GM18499 (cell line): ENCODE measurements around the gene FAM180A.
"Not testable (repeated sequence)": the region's sequence is repeated elsewhere in the genome, so short reads cannot be mapped to it uniquely, and the experiment has no call there.

Experiments
- ATAC-seq: cut with Tn5 transposase; IDR thresholded peaks from one replicate; pipeline ENCODE4 v1.9.1; 2021; ENCODE audit warnings: moderate number of reproducible peaks; ENCODE audit not compliant: insufficient read depth, unreplicated experiment

Gene FAM180A

DNA sequence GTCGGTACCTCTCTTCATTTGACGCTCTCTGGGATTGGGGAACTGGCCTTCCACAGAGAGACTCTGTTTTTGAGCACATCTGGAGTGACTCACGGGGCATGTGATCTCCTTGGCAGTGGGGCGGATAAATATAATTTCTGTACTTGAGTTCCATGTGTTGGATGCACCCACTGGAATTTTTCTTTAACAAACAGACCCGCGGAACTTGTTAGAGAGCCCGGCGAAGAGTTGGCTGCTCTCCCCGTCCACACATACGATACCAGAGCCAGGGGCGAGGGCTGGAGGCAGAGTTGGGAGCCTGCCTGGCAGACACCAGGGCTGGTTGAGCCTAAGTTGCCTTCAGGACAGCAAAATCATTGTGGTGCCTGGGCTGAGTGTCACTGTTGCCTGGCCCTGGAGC, at the start of gene FAM180A:
TSS of gene FAM180A (minus strand) at position 44 of the 400 bp plus-strand sequence. CDS start 233 bp downstream, outside the sequence.
- ATAC-seq: no peak

DNA sequence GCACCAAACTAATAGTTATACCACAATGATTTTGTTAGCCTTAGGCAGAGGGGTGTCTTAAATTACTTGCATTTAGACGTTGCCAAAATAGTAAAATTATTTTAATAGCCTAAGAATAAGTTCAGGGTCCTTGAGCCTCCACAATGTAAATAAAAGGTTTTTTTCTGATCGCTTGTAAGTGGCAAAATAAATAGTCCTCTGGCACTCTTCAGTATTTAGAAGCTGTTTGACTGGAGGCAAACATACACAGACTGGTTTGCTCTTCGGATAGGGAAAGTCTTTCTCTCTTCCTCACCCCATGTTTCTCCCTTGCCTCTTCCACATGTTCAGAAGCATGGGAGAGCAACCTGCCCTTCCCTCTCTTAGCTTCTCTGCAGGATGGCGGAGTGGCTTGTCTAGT, 49.5 kb upstream of the FAM180A start:
- ATAC-seq: no peak

DNA sequence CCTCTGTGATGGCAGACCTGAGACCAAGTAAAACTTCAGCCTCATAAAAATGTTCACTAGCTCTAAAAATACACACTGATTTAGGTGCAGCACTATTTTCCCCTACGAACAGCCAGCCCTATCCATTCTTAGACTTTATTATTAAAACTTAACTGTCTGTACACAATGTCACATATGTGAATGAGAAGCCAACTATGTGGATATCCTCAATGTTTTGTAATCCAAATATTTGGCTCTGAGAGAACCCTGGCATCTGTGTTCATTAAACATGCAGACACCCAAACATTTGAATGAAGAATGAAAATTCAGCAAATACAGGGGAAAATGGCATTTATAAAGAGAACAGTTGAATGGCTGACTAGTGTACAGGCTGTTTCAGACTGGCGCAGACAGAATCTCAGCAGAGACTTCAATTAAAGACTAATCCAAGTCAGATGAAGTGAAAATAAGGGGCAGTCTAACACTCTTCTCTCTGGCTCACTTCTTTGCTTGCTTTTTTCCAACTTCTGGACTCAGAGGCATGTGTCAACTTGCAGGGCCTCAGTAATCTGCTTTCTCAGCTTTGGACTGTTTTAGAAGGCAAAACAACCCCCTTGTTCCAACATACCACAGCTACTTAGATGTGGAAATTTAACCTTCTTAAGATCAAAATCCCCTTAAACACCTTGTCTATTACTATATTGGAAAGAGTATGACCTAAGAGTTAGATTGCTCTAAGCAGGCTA, 47.4 kb upstream of the FAM180A start:
- ATAC-seq: no peak

DNA sequence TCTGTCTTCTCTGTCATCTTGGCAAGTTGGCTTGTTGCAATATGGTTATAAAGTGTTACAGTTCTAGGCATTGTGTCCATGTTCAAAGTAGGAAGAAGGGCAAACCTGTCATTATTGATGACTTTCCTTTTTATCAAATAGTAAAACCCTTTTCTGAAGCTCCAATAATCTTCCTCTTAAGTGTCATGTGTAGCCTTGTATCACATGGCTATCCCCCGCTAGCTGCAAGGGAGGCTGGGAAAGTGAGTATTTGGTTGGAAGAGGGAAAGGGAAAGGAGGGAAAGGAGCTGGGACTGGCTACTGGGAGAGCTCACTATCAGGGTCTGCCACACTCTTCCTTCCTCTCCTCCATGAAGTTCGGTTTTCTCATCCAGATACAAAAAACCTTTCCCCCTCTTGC, 45.2 kb upstream of the FAM180A start:
- ATAC-seq: no peak

DNA sequence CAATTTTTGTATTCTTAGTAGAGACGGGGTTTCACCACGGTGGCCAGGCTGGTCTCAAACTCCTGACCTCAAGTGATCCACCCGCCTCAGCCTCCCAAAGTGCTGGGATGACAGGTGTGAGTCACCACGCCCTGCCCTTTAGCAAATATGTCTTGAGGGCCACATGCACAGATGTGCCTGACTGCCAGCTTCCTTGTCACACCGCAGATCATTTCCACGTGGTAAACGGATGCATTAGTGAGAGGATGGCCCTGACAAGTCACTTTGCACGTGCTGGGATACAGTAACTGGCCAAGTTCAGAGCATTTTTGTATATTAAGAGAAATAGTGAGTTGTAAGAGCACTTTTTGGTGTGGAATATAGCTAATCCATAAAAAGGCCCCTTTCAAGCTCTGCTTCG, 44.3 kb upstream of the FAM180A start:
- ATAC-seq: no peak

DNA sequence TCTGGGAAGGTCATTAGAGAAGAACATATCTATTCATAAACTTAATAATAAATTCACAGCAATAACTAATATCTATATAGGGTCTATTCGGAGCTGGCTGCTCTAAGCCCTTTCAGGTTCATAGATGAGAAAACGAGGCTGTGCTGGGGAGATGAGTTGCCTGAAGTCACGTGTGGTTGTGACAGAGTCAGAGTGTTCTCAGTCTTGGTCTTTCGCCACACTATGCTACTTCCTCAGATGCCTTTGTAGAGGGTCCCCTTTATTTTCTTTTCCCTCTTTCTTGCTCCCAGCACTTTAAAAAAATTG, 43.7 kb upstream of the FAM180A start:
- ATAC-seq: no peak

DNA sequence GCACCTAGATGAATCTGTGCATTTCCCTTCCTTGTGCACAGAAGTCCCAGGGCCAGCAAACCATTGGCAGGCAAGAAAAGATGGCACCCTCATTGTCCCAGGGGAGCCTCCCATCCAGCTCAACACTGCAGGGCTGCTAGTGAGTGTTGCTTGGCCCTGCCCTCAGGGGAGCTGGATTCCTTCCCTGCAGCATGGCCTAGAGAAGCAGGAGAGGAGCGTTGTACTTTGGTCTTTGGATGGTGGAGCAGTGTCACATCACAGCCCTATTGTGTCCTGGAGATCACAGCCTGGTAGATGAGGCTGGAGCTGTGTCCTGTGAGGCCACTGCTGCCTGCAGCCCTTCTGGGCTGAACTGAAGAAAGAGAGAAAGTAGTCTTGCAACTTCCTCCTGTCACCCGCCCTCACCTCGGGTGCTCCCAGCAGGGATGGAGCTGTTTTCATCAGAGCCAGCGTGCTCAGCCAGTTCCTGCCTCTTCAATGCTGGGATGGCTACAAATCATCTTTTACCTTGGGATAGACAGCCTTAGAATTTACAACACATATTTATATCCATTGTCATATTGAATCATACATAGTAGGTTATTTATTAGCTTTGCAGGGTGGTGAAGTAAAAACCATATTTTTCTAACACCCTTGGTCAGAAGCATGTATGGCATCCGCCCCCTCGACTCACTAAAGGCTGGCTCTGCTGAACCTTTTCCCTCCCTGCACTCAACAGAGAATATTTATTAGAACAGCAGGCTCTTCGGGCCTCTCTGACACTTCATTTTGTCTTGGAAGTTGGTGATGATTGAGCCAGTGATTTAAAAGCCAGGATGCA, 43.1 kb upstream of the FAM180A start:
- no peak for ATAC-seq

DNA sequence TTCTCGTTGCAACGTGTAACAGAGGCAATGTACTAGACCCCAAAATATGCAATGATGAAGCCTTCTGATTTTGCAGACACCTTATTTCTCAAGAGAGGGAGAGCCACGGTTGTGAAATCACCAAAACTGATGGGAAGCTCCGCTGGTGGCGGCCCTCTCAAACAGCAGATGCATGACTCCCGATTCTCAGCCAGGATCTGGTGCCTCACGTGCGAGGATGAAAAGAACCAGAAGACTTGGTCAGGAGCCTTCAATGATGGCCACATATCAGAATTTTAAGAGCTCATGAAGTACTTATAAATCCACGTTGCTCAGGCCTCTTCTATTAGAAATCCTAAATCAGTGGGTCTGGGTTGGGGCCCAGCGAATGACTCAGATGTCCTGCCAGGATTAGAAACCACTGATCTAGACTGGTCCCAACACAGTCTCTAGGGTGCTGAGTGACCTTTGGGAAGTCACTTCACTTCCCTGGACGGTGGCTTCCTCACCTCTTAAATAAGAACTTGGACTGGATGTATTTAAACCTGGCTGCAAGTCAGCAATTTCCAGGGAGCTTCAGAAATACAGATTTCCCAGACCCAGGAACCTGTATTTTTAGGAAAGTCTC, 41.9 kb upstream of the FAM180A start:
- no peak for ATAC-seq

DNA sequence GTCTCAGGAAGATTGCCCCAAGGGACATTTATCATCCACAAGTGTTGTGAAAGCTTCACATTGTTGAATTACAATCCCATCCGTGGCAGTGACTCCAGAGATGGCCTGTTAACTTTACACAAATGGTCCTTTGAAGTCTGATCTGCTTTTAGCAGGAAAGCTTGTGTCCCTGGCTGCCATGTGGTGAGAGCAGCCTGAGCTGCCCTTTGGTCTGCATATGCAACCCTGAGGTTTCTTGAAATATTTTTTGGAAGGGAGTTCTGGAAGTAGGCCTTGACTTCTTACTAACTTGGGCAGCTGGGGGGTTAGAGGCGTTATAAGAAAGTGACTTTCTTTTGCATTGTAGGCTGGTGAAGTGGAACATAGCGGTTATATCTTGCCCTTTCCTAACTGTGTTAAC, 41.3 kb upstream of the FAM180A start:
- ATAC-seq: no peak

DNA sequence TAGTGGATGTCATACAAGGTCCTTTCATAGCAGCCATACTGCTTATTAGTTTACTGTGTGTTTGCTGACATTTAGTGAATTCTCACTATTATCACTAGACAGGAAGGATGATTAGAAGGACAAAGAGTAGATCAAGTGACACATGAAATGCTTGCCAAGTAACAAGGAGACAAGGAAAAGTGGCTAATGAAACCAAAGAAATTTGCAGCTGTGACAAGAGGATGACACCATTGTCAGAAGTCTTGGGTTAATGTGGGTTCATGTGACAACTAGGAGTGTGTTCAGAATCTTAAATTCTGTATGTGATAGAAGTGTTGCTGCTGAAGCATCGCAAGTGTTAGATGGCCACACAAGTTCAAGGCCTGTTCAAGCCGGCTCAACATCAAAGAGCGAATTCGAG, 40.8 kb upstream of the FAM180A start:
- ATAC-seq: no peak

DNA sequence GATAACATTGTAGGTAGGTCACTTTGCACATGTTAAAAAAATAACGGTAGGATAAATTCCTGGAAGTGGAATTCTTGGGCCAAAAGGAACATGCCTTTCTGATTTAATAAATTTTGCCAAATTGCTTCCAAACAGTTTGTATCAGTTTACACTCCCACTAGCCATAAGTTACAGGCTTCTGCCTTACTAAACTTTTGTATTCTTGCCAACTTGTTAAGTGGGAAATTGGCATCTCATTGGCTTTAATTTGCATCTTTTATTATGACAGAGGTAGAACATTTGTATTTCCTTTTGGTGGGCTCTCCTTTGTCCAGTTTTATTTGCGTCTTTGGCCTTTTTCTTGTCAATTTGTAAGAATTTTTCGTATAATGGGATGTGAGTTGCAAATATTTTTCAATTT, 38.3 kb upstream of the FAM180A start:
- ATAC-seq: no peak

DNA sequence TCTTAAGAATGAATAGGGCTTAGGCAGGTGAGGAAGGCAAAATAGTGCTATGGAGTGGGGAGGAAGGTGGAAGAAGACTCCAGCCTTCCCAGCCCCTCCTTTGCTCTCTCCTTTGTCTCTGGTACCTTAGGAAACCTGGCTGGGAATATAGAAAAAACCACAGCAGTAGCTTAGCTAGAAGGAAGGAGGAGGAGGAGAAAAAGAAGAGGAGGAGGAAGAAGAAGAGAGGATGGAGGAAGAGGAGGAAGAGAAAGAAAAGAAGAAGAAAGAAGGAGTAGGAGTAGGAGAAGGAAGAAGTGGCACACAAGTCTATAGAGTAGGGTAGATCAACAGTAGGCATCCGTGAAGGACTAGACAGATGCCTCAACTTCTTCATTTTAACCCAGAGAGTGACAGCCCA, 36.5 kb upstream of the FAM180A start:
- no peak for ATAC-seq

DNA sequence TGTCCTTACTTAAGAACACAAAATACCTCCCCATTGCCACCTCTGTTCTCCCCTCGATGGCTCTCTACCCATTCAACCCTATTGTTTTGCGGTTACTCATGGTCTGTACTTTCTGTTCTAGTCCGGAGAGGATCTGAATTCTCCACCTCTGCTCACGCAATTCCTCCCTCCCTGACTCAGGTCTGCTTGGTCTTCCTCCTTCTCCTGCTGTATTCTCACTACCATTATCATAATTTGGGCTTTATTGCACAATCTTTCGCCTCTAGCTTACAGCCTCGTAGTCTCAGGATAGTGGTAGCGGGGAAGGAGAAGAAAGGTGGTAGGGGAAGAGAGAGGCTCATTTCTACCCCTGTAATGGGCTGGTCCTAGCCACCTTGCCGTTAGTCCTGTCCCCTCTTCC, 35.4 kb upstream of the FAM180A start:
- ATAC-seq: no peak

DNA sequence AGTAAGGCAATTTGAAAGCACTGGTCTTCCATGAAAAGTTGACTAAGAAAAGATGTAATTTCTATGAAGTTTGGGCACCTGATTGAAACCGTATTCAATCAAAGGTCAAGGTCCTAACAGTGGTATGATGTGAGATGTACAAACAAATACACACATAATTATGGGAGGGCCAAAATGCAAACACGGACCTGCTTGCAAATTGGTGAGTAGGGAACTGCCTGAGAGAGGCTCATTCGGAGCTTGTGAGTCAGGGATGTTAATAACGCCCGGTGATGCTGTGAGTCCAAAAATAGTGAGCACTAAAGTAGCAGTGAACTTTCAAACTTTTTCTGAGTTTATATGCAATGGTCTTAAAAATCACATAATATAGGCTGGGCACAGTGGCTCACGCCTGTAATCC, 34.2 kb upstream of the FAM180A start:
- no peak for ATAC-seq

DNA sequence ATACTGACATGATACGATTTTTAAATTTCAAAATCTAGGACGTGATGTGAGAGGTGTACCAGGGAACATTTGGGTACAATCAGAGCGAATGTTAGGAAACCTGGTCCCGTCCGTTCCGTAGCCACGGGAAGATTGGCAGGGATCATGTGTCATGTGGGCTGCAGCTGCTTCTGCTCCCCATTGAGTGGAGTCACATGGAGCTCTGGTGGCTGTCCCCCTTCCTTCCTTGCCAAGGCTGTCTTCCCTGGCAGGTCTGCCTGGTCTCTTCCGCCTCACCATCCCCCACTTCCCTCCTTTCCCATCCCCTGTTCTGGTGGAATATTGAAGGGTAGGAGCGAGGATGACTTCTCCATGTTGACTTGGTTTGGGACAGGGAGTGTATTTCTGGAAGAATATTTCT, 33.8 kb upstream of the FAM180A start:
- no peak for ATAC-seq

DNA sequence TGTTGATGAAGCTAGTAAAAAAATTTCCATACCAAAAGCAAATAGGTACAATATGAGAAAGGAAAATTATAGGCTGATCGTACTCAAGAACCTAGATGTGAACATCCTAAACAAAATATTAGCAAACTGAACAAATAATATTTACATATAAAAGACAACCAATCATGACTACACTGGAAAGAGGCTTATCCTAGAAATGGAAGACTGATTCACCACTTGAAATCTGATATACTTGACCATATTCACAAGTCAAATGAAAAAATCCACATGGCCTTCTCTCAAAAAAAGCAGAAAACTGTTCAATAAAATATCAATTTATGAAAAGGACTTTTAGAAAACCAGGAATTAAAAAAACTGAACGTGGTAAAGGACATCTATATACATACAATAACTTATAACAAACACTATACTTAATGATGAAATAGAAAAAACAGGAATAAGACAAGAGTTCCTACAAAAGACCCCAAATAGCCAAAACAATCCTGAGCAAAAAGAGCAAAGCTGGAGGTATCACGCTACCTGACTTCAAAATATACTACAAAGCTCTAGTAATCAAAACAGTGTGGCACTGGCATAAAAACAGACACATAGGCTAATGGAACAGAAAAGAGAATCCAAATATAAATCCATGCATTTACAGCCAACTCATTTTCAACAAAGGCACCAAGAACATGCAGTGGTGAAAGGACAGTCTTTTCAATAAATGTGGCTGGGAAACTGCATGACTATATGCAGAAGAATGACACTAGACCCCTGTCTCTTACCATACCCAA, 29.2 kb upstream of the FAM180A start:
- ATAC-seq: no peak

DNA sequence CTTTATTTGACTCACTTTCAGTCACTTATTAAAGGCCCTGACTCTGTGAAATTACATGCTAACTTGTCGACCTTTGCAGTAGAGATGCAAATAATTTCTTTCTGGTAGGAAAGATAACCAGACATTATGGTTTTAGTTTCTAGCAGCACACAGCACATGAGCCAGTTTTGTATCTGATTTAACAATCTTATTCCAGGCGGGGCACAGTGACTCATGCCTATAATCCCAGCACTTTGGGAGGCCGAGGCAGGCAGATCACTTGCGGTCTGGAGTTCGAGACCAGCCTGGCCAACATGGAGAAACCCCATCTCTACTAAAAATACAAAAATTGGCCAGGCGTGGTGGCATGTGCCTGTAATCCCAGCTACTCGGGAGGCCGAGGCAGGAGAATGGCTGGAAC, 27.3 kb upstream of the FAM180A start:
- ATAC-seq: not testable (repeated sequence)

DNA sequence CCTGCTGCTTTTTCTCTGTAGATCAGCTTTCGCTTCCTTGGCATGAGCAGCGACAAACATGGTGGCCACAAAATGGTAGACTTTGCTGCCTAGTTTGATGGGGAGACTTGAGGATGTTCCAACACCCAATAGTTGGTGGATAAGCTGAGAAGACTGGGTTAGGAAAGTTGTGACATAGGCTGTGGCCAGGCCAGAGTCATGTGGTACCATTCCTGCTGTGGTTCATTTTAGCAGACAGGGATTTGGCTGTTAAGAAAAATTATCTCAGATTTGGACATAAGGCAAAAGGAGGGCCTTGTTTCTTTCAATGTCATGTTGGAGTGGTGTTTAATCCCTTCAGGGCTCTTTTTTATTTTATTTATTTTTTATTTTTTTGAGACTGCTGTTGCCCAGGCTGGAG, 26.6 kb upstream of the FAM180A start:
- no peak for ATAC-seq

DNA sequence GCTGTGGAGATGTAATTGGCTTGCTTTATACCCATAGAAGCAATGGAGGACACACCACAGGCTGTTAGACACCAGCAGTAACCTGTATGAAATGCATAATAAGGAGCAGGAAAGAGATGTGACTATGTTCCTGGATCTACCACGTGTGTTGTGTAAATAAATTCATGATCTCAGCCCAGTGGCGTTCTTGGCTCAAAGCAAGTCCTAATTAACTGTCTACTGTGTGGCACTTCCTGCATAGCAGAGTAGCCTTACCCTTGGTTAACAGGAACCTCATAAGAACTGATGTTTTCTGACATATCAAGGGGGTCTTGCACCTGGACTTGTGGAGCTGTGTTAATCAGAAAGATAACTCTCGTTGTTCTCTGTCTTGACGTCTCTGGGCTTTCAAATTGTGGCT, 25.7 kb upstream of the FAM180A start:
- no peak for ATAC-seq

DNA sequence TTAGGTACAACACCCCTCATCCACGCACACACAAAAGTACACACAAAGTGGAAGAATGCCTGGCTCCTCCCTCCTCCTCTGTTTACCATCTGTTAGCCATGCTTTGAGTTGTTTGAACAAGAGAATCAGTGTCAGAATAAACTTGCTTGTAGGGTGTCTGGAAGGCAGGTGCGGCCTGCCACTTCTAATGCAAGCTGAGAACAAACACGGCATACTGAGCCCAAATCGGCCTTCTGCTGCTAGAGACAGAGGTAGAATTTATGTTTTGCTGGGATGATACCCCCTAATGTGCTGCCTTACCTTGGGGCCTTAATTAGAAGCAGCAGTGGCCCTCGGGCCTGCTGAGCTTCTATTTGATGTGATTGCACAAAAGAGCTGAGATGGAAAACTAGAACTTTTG, 24.9 kb upstream of the FAM180A start:
- no peak for ATAC-seq

DNA sequence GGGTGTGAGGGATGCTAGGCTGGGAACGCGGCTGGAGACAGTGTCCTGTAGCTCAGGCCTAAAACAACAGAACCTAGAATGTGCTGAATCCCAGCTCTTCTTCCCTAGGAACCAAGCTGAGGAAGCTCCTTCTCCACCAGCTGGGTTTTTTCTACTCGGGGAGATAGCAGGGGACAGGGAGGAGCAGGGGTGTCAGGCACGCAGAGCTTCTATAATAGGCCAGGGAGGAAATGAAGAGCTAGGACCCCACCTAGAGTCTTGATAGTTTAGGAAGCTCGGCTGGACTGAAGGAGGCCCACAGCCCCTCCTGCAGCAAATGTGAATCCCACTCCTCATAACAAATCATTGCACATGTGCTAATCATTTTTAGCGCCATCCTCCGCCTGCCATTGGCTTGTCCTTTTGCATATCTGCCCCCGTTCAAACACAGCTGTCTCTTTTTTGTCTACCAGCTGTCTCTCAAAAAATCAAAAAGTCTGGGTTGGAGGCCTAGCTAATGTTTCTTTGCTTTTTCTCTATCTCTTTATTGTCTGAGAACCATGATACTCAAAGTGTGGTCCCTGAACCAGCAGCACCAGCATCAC, 24.1 kb upstream of the FAM180A start:
- no peak for ATAC-seq
